GM10266 (cell line): Measurements from ENCODE around the gene TPD52L2.
"Not testable (repeated sequence)": the region's sequence is repeated elsewhere in the genome, so short reads cannot be mapped to it uniquely, and the experiment has no call there.

Experiments used
- DNase-seq: peaks from one replicate; pipeline ENCODE4 v3.0.0; 2012; ENCODE audit errors: extremely low spot score
- CTCF ChIP-seq: IDR thresholded peaks from 2 replicates; pipeline ENCODE4 v1.5.1; 2012; ENCODE audit warnings: mild to moderate bottlenecking, low read depth; ENCODE audit not compliant: control insufficient read depth, insufficient read depth; ENCODE audit errors: missing control alignments

Gene TPD52L2

GRCh38 chr20:63908008-63908682, 43.1 kb downstream of the TPD52L2 start:
- no peak for TF ChIP-seq CTCF
- no peak for DNase-seq

- no peak for DNase-seq
- TF ChIP-seq CTCF: no peak
Observed at GRCh38 chr20:63911176-63911575, 46.1 kb downstream of the TPD52L2 start.

GRCh38 chr20:63913768-63914167, 48.7 kb downstream of the TPD52L2 start:
- no peak for TF ChIP-seq CTCF
- DNase-seq: no peak

DNA sequence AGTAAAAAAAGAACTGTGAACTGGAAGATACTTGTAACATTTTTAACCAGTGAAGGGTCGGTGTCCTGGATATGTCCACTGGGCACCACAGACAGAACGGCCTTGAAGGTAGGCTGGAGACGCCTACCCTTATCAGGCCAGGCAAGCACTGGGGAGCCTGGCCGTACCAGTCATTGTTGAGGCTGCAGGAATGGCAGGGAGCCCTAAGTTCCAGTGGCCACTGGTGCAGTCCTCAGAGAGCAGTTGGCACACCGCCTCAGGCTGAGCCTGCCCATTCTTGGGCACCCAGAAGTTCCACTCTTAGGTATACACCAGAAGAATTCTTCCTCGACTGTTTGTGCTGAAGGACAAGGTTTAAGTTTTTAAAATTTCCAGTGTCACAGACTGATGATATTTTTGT, 50.4 kb downstream of the TPD52L2 start:
- no peak for TF ChIP-seq CTCF
- no peak for DNase-seq

DNA sequence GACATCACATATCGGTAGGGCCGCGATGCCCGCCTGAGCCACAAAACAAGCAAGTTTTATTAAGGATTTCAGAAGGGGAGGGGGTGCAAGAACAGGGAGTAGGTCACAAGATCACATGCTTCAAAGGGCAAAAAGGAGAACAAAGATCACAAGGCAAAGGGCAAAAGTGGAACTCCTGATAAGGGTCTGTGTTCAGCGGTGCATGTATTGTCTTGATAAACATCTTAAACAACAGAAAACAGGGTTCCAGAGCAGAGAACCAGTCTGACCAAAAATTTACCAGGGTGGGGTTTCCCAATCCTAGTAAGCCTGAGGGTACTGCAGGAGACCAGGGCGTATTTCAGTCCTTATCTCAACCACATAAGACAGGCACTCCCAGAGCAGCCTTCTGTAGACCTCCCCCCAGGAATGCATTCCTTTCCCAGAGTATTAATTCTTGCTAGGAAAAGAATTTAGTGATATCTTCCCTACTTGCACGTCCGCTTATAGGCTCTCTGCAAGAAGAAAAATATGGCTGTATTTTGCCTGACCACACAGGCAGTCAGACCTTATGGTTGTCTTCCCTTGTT, 51.4 kb downstream of the TPD52L2 start:
- not testable (repeated sequence) for DNase-seq

DNA sequence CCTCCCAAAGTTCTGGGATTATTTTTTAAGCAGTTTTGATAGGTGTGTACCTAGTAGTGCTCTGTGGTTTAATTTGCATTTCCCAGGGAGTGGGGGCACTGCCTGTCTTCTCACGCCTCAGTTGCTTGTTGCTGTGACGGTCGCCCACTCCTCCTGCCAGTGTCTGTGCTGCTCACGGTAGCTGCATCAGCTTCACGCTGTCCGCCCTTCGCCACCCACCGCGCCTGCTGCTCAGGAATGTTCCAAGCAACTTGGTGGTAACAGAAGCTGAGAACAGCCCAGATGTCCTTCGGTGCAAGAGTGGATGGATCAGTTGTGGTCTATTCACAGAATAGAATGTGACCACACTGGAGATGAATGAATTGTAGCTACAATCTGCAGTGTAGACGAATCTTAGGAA, 52.7 kb downstream of the TPD52L2 start:
- no peak for TF ChIP-seq CTCF
- no peak for DNase-seq

- DNase-seq: no peak
- no peak for TF ChIP-seq CTCF
Observed at GRCh38 chr20:63919130-63919529, 54.1 kb downstream of the TPD52L2 start.

GRCh38 chr20:63920226-63920625, 55.2 kb downstream of the TPD52L2 start:
- no peak for DNase-seq
- no peak for TF ChIP-seq CTCF
